ENCODE measurements around the gene TAS2R46.

The TAS2R46 gene

DNA sequence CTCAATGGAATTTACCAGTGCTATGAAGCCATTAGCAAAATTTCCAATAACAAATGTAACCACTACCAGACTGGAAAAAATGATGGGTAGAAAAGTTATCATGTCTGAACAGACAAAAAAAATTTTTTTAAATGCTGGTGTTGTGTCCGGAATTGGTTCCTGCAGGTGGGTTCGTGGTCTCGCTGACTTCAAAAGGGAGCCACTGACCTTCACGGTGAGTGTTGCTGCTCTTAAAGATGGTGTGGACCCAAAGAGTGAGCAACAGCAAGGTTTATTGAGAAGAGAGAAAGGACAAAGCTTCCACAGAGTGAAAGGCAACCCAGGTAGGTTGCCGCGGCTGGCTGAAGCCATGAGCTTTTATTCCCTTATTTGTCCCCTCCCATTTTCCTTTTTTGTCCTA is 30.0 kb upstream of the TAS2R46 start, which contains the start of gene TAS2R43:
TSS of gene TAS2R43 (minus strand) at position 186 of the 400 bp plus-strand sequence. CDS start at position 102, 84 bp downstream.
- Mint-ChIP-seq H3K9me3 (peaks cover 3% of the 10 kb centered on the region), H3K4me3 (no peak within 1 kb of the TSS)
- TF ChIP-seq, protein P1, sequence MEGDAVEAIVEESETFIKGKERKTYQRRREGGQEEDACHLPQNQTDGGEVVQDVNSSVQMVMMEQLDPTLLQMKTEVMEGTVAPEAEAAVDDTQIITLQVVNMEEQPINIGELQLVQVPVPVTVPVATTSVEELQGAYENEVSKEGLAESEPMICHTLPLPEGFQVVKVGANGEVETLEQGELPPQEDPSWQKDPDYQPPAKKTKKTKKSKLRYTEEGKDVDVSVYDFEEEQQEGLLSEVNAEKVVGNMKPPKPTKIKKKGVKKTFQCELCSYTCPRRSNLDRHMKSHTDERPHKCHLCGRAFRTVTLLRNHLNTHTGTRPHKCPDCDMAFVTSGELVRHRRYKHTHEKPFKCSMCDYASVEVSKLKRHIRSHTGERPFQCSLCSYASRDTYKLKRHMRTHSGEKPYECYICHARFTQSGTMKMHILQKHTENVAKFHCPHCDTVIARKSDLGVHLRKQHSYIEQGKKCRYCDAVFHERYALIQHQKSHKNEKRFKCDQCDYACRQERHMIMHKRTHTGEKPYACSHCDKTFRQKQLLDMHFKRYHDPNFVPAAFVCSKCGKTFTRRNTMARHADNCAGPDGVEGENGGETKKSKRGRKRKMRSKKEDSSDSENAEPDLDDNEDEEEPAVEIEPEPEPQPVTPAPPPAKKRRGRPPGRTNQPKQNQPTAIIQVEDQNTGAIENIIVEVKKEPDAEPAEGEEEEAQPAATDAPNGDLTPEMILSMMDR (IDR thresholded peaks at IDR 0.05), result no peak

DNA sequence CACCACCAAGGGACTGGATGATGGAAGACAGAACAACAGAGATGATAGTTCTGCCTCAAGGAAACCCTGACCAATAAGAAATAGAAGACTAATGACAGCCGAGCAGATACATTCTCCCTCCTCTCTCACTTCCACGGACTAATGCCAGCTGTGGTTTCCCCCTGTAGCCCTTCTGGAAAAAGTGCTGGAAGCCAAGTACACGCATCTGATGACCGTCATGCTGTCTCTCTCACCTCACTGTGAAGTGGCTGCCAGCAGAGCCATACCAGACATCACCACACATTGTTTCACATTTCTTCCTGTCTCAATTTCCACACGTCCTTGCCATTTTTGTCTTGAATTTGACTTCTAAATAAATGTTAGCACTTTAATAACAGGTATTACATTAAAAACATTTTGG is 27.2 kb upstream of the TAS2R46 start:
- Mint-ChIP-seq H3K4me3 (no peak overlapping the region), H3K27ac (no peak overlapping the region), H3K9me3 (peaks cover 13% of the 10 kb centered on the region), H3K36me3 (ENCODE audit: low read depth) (peaks cover 48% of the 10 kb centered on the region), H3K27me3 (ENCODE audit: low read depth, poor library complexity) (no peaks in the 10 kb centered on the region), H3K4me1 (no peaks in the 10 kb centered on the region)
- no peak for DNase-seq
- TF ChIP-seq, protein P1 (IDR thresholded peaks at IDR 0.05), result no peak

More for the DNA sequence above, 30.0 kb upstream of the TAS2R46 start, which contains the start of gene TAS2R43:
- Mint-ChIP-seq H3K27me3 (ENCODE audit: low read depth, poor library complexity) (no peaks in the 10 kb centered on the region), H3K27ac (no peak within 1 kb of the TSS), H3K36me3 (ENCODE audit: low read depth) (peaks cover 47% of the 10 kb centered on the region), H3K4me1 (no peaks in the 10 kb centered on the region)
- no peak for DNase-seq

DNA sequence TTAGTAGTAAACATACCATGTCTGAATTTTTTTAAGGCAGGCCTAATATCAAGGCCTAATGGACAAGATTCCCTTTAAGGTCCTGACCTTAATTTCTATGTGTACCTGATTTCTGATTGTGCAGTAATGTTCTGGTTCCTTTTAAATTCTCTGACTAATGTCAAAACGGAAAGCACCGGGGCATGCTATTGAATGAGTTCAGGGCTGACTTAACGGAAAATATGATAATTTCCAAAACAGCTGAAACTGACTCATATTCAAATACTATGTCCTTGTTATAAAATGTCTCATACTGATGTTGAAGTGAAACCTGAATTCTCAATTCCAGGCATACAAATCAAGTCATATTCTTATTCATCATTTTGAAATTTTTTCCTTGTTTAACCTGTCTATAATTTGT is 23.3 kb upstream of the TAS2R46 start:
- peaks cover 38% of the 10 kb centered on the region for H3K9me3 Mint-ChIP-seq
- TF ChIP-seq, protein P1 (IDR thresholded peaks at IDR 0.05), result no peak
- no peak overlapping the region for H3K27ac Mint-ChIP-seq
- DNase-seq, result no peak
- no peaks in the 10 kb centered on the region for H3K27me3 Mint-ChIP-seq (ENCODE audit: low read depth, poor library complexity)
- H3K4me1 Mint-ChIP-seq, result no peaks in the 10 kb centered on the region
- no peak overlapping the region for H3K4me3 Mint-ChIP-seq
- peaks cover 54% of the 10 kb centered on the region for H3K36me3 Mint-ChIP-seq (ENCODE audit: low read depth)

DNA sequence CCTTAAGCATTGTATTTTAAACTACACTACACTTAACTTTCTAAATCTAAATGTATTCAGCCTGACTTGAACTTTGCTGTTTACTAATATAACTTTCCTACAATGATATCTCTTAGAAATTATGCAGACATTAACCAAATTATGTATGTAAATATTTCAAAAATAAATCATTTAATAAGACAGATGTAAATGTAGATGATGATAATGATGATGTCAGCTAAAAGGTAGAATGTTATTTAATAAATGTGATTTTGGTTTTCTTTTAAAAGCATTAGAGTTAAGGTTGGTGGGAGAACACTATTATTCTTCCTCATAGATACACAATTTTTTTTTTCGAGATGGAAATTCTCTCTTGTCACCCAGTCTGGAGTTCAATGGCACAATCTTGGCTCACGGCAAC is 19.9 kb upstream of the TAS2R46 start:
- TF ChIP-seq, protein P1 (IDR thresholded peaks at IDR 0.05), result no peak
- no peak overlapping the region for H3K27ac Mint-ChIP-seq
- peaks cover 44% of the 10 kb centered on the region for H3K9me3 Mint-ChIP-seq
- H3K36me3 Mint-ChIP-seq (ENCODE audit: low read depth), result peaks cover 63% of the 10 kb centered on the region
- H3K27me3 Mint-ChIP-seq (ENCODE audit: low read depth, poor library complexity), result no peaks in the 10 kb centered on the region
- no peak for DNase-seq
- no peak overlapping the region for H3K4me3 Mint-ChIP-seq
- no peaks in the 10 kb centered on the region for H3K4me1 Mint-ChIP-seq

DNA sequence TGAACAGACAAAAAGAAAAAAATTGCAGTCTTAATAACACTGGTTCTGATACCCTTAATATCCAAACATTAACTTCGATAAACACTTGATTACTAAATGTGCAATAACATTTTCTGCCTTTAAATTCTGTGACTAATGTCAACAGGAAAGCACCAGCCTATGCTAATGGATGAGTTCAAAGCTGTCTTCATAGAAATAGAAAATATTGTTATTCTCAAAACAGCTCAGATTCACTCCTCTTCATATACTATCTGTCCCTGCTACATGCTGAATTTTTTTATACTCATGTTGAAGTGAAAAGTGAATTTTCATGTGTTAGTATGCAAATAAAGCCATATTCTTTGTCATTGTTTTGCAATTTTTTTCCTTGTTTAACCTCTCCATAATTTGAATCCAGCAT is 16.2 kb upstream of the TAS2R46 start:
- H3K27ac Mint-ChIP-seq, result no peak overlapping the region
- peaks cover 4% of the 10 kb centered on the region for H3K4me1 Mint-ChIP-seq
- no peak for DNase-seq
- peaks cover 52% of the 10 kb centered on the region for H3K36me3 Mint-ChIP-seq (ENCODE audit: low read depth)
- peaks cover 24% of the 10 kb centered on the region for H3K9me3 Mint-ChIP-seq
- no peaks in the 10 kb centered on the region for H3K27me3 Mint-ChIP-seq (ENCODE audit: low read depth, poor library complexity)
- no peak overlapping the region for H3K4me3 Mint-ChIP-seq
- TF ChIP-seq, protein P1 (IDR thresholded peaks at IDR 0.05), result no peak

DNA sequence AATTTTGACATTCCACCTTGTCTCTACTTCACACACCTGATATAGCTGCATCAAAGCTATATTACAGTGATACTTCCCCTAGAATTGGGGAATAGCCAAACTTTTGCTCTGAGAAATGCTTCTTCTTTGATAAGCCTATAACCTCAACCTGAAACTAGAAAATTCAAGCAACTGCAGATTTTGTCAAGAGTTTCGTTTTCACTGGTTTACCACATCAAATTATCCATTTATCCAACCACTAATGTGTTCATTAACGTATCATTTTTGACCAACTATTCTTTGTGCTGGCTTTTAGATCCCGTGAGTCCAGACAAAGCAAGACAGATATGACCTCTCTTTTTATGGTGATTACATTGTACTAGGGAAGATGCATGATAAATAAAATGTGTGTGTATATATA is 13.5 kb upstream of the TAS2R46 start:
- Mint-ChIP-seq H3K4me1 (peaks cover 22% of the 10 kb centered on the region), H3K27ac (no peak overlapping the region), H3K9me3 (peaks cover 8% of the 10 kb centered on the region), H3K36me3 (ENCODE audit: low read depth) (peaks cover 48% of the 10 kb centered on the region), H3K27me3 (ENCODE audit: low read depth, poor library complexity) (no peaks in the 10 kb centered on the region), H3K4me3 (no peak overlapping the region)
- DNase-seq, result no peak
- TF ChIP-seq, protein P1 (IDR thresholded peaks at IDR 0.05), result no peak
